Loucy (cell line): Measurements from ENCODE around the gene GYG2.

Experiments used
- EZH2phosphoT487 ChIP-seq: fragments of 200-600 bp; IDR thresholded peaks from 2 replicates; pipeline ENCODE4 v1.6.1; 2018; ENCODE audit warnings: antibody characterized with exemption, mild to moderate bottlenecking, moderate library complexity, borderline replicate concordance
- TF ChIP-seq, protein P1 (sequence below): fragments of 200-600 bp; sonication (generic); conservative IDR thresholded peaks from 2 replicates; pipeline ENCODE4 v1.5.1; 2014; ENCODE audit warnings: mild to moderate bottlenecking, antibody characterized with exemption, low read length

DNA sequence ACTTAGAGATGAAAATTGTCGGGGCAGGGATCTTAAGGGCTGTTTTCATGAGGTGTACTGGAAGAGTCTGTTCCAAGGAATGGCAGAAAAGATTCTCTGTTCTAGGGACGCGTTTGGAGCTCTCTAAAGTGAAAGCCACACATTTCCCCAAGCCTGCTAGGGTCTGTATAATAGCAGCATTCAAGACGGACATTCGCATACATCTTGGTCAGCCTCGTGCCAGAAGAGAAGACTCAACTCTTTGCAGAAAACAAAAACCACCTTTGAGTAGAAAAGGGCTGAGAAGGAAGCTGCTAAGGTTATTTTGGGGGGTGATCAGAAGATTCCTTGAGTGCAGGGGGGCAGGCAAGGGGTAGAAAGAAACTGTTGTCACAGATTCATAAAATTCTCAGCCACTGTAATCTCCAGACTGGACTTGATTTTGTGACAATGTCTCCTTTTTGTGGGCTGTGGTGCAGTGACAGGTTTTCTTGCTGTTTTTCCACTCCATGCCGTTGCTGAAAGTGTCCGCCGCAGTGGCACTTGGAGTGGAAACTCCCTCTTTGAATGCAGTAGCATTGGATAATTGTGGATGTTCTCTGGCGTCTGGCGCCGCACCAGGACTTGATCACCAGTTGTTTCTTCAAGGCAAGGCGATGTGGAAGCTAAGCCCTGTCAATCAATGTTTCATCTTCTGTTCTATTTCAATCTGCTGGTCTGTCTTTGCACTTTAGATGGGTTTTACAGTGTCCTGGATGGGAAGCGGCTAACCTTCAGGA, 2.9 kb downstream of the GYG2 start:
- TF ChIP-seq, protein P1, sequence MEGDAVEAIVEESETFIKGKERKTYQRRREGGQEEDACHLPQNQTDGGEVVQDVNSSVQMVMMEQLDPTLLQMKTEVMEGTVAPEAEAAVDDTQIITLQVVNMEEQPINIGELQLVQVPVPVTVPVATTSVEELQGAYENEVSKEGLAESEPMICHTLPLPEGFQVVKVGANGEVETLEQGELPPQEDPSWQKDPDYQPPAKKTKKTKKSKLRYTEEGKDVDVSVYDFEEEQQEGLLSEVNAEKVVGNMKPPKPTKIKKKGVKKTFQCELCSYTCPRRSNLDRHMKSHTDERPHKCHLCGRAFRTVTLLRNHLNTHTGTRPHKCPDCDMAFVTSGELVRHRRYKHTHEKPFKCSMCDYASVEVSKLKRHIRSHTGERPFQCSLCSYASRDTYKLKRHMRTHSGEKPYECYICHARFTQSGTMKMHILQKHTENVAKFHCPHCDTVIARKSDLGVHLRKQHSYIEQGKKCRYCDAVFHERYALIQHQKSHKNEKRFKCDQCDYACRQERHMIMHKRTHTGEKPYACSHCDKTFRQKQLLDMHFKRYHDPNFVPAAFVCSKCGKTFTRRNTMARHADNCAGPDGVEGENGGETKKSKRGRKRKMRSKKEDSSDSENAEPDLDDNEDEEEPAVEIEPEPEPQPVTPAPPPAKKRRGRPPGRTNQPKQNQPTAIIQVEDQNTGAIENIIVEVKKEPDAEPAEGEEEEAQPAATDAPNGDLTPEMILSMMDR: no peak
- no peak for TF ChIP-seq EZH2phosphoT487
